Glutamatergic neuron (in vitro differentiated cells): ENCODE measurements around the gene ZMAT3. TPM values are rescaled to one million over a fixed set of nuclear protein-coding genes. Genes with fewer than 3 reads are reported as not detected.

Experiments
- DNase-seq: peaks from one replicate; pipeline ENCODE4 v3.0.0; 2022
- H3K27ac Mint-ChIP-seq: one replicate; pipeline ENCODE4 v1.8.0; 2020; ENCODE audit warnings: mild to moderate bottlenecking, mixed read lengths, inconsistent platforms; ENCODE audit not compliant: unreplicated experiment
- H3K27me3 Mint-ChIP-seq: one replicate; pipeline ENCODE4 v1.8.0; 2020; ENCODE audit warnings: mild to moderate bottlenecking, moderate library complexity, mixed read lengths, inconsistent platforms; ENCODE audit not compliant: unreplicated experiment
- H3K36me3 Mint-ChIP-seq: one replicate; pipeline ENCODE4 v1.8.0; 2020; ENCODE audit warnings: mild to moderate bottlenecking, mixed read lengths, inconsistent platforms; ENCODE audit not compliant: unreplicated experiment
- H3K4me1 Mint-ChIP-seq: one replicate; pipeline ENCODE4 v1.8.0; 2020; ENCODE audit warnings: mild to moderate bottlenecking, low read depth, mixed read lengths, inconsistent platforms; ENCODE audit not compliant: unreplicated experiment
- H3K4me3 Mint-ChIP-seq: one replicate; pipeline ENCODE4 v1.8.0; 2020; ENCODE audit warnings: mild to moderate bottlenecking, mixed read lengths, inconsistent platforms; ENCODE audit not compliant: unreplicated experiment
- H3K9me3 Mint-ChIP-seq: one replicate; pipeline ENCODE4 v1.8.0; 2020; ENCODE audit warnings: mild to moderate bottlenecking, moderate library complexity, mixed read lengths, inconsistent platforms; ENCODE audit not compliant: unreplicated experiment
- CTCF ChIP-seq: fragments of 200-600 bp; sonication (generic); IDR thresholded peaks from one replicate; pipeline ENCODE4 v1.5.0; 2021; ENCODE audit not compliant: partially characterized antibody, unreplicated experiment
- total RNA-seq: library from RNA; stranded (reverse); fragmentation: NEBNext Ultra II Directional; extraction: Animal tissue kit (Norgen Biotek cat#: 25700); gene quantifications from one replicate; pipeline ENCODE4 v1.2.1, GENCODE V29; 2021; ENCODE audit not compliant: unreplicated experiment

ZMAT3 gene
- total RNA-seq, 1 donor from 2014 or later, result 14.0 TPM

GRCh38 chr3:179071027-179071322 is 634 bp downstream of the ZMAT3 start:
- peak overlapping the region; percentile 69 for H3K27ac Mint-ChIP-seq
- DNase-seq, result no peak
- peaks cover 10% of the 10 kb centered on the region for H3K4me1 Mint-ChIP-seq
- H3K36me3 Mint-ChIP-seq, result no peaks in the 10 kb centered on the region
- H3K27me3 Mint-ChIP-seq, result peaks cover 2% of the 10 kb centered on the region
- H3K4me3 Mint-ChIP-seq, result peak overlapping the region; percentile 97
- peaks cover 3% of the 10 kb centered on the region for H3K9me3 Mint-ChIP-seq
- no peak for TF ChIP-seq CTCF

- Mint-ChIP-seq H3K27me3 (peaks cover 2% of the 10 kb centered on the region), H3K36me3 (no peaks in the 10 kb centered on the region), H3K27ac (no peak overlapping the region), H3K9me3 (peaks cover 3% of the 10 kb centered on the region), H3K4me3 (peak overlapping the region; percentile 27), H3K4me1 (peaks cover 10% of the 10 kb centered on the region)
- DNase-seq, result no peak
- no peak for TF ChIP-seq CTCF
Measured at GRCh38 chr3:179069762-179070390, 1.7 kb downstream of the ZMAT3 start.

GRCh38 chr3:179068779-179069530 is 2.7 kb downstream of the ZMAT3 start:
- H3K4me1 Mint-ChIP-seq, result peaks cover 10% of the 10 kb centered on the region
- no peak overlapping the region for H3K27ac Mint-ChIP-seq
- peak; percentile 29 for TF ChIP-seq CTCF
- peak; percentile 56 for DNase-seq
- H3K36me3 Mint-ChIP-seq, result no peaks in the 10 kb centered on the region
- no peak overlapping the region for H3K4me3 Mint-ChIP-seq
- peaks cover 2% of the 10 kb centered on the region for H3K27me3 Mint-ChIP-seq
- H3K9me3 Mint-ChIP-seq, result peaks cover 3% of the 10 kb centered on the region

GRCh38 chr3:179067839-179068238 is 3.8 kb downstream of the ZMAT3 start:
- H3K27ac Mint-ChIP-seq, result no peak overlapping the region
- H3K4me1 Mint-ChIP-seq, result peaks cover 10% of the 10 kb centered on the region
- no peaks in the 10 kb centered on the region for H3K36me3 Mint-ChIP-seq
- no peaks in the 10 kb centered on the region for H3K9me3 Mint-ChIP-seq
- no peak for DNase-seq
- H3K27me3 Mint-ChIP-seq, result no peaks in the 10 kb centered on the region
- H3K4me3 Mint-ChIP-seq, result no peak overlapping the region
- no peak for TF ChIP-seq CTCF

- H3K9me3 Mint-ChIP-seq, result no peaks in the 10 kb centered on the region
- H3K4me1 Mint-ChIP-seq, result peaks cover 10% of the 10 kb centered on the region
- no peaks in the 10 kb centered on the region for H3K27me3 Mint-ChIP-seq
- no peak overlapping the region for H3K4me3 Mint-ChIP-seq
- no peak for DNase-seq
- no peak for TF ChIP-seq CTCF
- no peak overlapping the region for H3K27ac Mint-ChIP-seq
- H3K36me3 Mint-ChIP-seq, result no peaks in the 10 kb centered on the region
Measured at GRCh38 chr3:179067291-179067690, 4.3 kb downstream of the ZMAT3 start.
